Superior temporal gyrus (tissue), 1 donor: ENCODE data around the gene CHMP6.

ENCODE experiments used
- DNase-seq: peaks from one replicate; pipeline ENCODE4 v3.0.0-alpha.2; 2016; ENCODE audit errors: extremely low spot score

Gene CHMP6

DNA sequence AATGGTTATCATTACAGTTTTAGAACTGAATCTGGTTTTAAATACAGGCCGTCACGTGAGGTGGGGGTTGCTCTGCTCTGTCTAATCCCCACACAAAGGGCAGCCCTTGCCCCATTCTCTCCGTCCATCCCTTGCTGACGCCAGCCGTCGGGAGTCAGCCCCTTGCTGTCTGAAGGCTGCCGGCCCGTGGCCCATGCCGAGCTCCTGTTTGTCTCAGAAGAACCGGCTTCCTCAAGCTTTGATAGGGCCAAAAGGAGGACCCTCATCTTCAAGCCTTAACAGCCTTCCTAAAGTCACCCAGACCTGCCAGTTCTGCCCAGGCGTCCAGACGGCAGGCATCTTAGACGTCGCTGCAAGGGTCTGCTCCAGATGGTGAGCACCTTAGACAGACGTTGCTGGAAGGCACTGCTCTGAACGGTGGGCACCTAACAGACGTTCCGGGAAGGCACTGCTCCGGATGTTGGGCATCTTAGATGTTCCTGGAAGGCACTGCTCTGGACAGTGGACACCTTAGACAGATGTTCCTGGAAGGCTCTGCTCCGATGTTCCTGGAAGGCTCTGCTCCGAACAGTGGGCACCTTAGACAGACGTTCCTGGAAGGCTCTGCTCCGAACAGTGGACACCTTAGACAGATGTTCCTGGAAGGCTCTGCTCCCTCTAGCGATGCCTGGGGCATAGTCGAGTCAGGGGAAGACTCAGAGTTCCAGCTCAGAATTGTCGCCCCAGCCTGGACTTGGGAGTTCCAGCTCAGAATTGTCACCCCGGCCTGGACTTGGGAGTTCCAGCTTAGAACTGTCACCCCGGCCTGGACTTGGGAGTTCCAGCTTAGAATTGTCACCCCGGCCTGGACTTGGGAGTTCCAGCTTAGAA is 35.1 kb upstream of the CHMP6 start:
- DNase-seq = no peak

DNA sequence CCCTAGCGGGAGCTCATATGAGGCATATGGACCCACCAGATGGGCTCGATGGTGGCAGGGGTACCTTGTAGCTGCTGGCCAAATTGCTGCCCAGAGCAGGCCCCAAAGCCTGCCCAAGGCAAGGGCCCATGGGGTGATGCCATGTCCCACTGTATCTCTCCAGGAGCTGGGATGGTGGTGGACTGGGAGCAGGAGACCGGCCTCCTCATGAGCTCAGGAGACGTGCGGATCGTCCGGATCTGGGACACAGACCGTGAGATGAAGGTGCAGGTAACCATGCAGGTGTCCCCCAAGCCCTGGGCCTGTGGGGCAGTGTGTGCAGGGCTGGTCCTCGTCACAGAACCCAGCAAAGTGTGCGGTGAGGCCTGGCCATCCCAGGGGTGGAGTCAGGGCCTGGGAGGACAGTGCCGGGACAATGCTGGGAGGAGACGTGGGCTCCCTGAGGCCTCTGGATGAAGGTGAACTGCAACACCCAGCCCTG is 34.1 kb upstream of the CHMP6 start:
- DNase-seq = no peak

DNA sequence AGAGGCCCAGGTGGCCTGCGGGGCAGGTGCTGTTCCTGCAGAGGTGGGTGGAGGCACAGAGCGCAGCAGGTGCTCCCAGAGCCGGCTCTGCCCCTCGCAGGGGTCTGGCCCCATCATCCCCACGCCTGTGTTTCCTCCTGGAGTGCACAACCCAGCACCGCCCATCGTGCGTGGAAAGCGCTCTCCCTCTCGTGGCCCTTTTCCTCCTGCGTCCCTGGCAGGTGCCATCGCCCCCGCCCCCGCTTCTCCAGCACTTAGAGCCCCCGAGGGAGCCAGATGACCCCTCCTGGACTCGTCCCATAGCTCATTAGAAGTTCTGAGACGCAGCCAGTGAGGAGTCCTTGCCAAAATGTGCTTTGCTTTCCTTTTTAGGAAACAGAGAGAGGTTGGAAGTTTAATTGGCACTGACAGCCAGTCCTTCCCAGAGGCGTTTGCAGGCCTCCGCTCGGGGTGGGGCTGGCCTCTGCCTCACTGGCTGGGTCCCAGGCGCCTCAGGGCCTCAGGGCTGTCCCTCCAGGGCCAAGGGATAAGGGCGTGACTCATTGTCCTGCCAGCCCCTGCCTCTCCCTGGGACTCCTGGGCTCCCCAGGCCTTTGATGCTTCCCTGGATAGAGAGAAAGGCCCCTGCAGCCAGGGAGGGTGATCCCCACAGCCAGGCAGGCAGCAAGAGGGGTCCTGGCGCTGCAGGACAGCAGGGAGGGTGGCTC is 32.2 kb upstream of the CHMP6 start:
- DNase-seq = peak; percentile 46

DNA sequence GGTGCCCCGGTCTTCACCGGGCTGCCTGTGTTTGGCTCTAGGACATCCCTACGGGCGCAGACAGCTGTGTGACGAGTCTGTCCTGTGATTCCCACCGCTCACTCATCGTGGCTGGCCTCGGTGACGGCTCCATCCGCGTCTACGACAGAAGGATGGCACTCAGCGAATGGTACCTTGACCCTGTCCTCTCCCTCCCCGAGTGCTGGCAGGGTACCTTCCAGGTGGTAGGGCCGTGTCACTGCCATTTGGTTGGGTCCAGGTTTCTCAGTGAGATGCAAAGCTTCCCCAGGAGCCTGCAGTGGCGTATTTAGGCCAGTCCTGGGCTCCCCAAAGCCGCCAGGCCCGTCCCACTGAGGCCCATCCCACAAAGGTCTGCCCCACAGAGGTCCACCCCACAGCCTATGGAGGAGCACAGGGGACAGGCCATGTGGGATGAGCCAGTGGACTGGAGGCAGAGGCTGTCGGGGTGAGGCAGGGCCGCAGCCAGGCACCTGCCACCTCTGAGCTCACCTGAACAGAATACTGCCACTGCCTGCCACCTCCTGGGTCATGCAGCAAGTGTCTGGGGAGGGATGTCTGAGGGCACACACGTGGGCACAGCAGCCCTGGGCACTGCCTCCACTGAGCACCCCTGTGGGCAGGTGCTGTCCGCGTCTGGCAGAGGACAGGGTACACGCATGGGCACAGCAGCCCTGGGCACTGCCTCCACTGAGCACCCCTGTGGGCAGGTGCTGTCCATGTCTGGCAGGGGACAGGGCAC is 31.4 kb upstream of the CHMP6 start:
- DNase-seq = no peak

DNA sequence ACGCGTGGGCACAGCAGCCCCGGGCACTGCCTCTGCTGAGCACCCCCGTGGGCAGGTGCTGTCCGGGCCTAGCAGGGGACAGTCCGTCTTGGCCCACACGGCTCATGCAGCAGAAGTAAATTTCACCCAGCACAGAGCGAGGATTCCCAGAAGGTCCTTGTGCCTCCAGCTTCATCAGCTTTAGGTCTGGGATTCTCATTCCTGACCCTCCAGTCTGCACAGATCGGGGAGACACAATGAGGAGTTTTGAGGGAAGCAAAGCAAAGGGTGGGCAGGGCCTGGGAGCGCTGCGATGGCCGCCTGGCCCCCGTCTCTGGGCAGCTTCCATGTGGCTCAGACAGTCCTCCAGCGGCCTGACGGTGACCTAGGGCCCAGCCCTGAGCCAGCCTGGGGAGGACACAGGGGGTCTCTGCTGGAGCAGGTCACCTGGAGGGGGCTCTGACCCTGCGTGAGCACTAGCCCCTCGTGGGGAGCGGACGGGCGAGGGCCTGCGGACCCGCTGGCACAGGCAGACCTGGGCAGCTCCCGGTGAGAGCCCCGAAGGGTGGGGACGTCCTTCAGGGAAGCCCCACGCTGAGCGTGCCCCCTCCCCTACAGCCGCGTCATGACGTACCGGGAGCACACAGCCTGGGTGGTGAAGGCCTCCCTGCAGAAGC is 30.7 kb upstream of the CHMP6 start:
- no peak for DNase-seq

DNA sequence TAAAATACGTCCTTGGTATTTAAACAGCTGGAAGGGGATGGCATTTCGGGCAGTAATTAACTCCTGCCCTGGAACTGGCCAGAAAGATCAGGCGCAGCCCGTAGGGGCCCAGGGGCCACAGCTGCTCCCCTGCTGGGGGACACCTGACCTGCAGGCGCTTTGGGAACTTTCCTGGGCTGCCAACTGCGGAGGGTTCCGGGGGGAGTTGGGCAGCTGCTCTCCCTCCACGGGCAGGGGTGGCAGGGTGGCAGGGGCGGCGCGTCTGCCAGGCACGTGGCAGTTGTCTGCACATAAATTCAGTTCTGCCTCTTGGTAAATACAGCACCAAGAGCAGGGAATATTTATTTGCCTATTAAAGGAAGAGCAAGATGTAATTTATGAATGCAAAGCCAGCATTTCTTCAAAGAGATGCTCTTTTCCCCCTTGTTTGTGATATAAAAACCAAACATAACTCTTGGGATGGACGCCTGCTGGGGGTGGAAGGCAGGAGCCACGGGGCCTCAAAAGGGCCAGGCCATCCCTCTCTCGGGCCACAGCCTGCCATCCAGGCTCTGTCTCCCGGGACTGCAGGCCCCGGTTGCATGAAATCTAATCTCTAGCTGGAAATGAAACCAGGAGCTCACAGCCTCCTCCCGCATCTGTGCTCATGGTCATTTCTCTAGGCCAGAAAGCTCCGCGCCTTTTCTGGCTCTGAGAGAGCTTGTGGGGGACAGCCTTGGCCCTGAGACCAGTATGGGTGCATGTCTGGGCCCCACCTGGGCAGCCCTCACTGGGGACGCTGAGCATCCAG is 29.9 kb upstream of the CHMP6 start:
- no peak for DNase-seq

DNA sequence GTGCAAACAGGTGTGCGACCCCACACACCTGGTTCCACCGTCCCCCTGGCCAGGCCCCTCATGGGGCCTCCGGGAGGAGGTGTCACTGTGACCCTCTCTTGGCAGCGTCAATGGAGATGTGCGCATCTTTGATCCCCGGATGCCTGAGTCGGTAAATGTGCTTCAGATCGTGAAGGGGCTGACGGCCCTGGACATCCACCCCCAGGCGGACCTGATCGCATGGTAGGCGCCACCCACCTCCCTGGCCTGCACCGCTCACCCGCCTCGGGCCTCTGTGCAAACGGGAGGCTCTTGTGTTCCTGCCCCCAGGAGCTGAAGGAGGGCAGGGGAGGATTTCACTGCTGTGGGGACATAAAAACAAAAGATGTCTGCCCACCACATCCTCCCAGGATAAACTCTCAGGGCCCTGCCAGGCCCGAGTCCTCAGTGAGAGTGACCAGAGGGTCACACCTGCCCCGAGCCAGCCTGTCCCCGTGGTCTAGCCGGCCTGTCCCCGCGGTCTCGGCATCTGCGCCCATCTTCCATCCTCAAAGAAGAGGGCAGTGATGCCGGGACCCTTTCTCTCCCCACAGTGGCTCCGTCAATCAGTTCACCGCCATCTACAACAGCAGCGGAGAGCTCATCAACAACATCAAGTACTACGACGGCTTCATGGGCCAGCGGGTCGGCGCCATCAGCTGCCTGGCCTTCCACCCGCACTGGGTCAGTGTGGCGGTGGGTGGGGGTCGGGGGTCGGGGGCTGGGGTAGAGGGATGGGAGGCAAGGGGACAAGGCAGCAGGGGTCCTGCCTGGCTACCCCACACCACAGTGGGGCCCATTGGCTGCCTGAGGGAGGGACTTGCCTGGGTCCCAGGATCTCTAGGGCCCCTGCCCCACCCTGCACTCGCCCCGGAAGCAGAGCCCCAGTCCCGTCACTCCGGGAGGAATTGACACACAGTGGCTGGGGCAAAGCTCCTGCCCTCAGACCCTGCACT is 29.0 kb upstream of the CHMP6 start:
- no peak for DNase-seq

DNA sequence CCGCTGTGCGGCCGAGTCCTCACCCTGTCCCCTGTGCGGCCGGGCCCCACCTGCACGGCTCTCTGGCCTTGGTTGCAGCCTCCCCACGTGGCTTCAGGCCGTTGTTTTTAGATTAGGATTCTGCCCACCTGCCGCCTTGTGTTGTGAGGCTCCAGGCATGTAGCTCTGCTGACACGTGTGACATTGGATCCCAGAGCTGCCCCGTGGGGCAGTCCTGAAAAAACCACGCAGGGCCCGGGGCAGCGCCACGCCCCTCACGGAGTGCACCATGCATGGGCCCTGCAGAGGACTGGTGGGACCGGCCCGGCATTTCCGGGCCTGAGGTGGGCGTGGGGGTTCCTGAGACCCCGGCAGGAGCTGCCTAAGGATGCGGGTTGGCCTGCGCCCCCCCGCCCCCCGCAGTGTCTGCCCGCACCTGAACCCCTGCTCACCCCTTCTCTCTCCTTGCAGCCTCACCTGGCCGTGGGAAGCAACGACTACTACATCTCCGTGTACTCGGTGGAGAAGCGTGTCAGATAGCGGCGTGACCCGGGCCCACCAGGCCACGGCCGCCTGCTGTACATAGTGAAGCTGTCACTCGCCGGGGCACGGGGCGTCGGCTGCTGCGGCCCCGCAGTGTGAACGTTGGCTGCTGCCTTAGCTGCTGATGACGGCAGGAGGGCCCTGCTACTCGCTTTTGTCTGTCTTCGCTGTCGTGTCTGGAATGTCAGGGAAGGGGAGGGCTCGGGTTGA is 27.7 kb upstream of the CHMP6 start:
- DNase-seq = no peak

DNA sequence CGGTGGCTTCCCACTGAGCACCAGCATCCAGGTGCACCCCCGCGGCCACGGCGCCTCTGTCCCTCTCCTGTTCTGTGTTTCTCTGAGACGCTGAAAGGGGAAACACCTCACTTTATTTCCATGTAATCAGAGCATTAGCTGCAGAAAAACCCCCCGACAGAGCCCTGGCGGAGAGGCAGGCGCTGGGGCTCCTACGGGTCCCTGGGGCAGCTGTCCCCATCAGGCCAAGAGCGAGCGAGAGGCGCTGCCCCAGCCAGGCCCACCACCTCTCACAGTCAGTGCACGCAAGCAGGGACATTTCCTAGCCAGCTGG is 27.1 kb upstream of the CHMP6 start:
- no peak for DNase-seq

DNA sequence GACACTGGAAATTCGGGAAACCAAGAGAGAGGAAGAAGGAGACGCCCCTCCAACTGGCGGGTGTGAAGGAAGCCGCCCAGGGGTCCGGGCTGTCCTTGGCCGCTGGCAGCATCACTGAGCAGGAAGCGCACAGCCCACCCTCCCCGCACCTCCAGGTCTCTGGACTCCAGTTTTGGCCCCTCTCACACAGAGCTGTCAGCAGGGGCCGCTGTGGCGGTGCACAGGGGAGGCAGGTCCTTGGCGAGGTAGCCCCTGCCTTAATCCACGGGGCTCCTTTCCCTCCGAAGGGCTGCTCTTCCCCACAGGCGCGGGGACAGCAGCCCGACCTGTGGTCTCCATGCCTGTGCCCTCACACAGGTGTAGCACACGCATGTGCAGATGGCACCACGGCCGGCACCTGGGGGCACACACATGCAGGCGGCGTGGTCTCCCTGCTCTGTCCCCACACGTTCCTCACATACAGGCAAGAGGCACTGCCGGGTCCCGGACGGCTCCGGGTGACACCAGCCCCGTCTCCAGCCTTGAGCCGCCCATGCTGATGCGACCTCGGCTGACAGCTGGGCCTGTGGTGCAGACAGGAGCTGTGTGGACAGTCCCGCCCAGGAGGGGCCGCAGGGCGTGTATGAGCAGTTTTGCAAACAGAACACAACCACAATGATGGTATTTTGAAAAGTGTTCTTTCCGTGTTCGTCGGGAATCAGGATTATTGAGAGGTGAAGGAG is 26.6 kb upstream of the CHMP6 start:
- DNase-seq = no peak

DNA sequence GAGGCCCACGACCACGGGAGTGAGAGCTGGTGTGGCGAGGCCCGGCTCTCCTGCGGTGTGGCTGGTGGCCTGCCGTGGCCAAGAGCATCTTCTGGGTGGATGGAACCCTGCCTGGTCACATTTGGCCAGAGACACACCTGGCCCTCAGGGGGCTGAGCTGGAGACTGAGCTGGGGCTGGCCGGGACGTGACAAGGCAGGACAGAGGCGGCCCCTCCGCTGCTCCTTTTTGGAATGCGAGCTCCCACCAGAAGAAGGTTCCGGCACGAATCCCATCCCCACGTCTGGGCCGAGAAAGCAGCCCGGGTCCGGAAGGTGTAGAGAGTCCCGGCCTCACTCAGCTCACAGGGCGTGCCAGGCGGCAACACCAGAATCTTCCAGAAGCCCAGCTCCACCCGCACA is 26.0 kb upstream of the CHMP6 start:
- DNase-seq = no peak

DNA sequence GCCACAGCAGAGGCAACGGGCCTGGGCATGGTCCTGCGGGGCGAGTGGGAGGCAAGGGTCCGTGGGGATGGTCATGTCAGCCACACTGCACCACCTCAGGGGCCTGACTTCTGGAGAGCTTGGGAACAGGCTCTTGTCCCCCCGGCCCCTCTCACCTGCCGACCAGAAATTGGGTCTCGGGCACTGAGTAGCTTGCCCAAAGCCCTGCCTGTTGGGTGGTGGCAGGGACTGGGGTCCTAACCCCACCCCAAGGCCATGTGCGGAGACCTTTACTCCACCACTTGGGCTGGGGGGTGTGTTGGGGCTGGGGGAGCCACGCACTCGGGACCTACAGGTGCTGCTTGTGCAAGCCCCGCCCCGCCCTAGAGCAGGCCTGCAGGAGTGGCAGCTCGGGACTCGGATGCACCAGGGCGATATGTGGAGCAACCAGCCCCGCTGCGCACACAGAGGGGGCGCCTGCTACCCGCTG is 24.2 kb upstream of the CHMP6 start:
- no peak for DNase-seq

DNA sequence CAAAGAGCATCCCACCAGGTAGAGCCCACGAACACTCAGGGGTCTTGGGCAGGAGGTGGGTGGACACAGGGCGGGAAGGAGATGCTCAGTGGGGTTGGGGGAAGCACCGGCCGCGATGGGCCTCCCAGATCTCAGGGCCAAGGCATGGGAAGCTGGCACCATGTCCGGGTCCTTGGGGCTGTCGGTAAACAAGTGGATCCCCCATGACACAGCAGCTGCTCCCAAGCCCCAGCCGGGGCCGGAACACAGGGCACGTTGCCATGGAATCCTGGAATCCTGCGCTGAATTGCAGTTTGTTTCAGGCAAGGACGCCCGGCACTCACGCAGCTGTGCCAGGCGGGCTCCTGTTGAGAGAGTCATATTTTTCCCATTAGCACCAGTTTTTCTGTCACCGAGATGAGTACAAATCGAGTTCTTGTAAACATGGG is 23.0 kb upstream of the CHMP6 start:
- peak; percentile 80 for DNase-seq

DNA sequence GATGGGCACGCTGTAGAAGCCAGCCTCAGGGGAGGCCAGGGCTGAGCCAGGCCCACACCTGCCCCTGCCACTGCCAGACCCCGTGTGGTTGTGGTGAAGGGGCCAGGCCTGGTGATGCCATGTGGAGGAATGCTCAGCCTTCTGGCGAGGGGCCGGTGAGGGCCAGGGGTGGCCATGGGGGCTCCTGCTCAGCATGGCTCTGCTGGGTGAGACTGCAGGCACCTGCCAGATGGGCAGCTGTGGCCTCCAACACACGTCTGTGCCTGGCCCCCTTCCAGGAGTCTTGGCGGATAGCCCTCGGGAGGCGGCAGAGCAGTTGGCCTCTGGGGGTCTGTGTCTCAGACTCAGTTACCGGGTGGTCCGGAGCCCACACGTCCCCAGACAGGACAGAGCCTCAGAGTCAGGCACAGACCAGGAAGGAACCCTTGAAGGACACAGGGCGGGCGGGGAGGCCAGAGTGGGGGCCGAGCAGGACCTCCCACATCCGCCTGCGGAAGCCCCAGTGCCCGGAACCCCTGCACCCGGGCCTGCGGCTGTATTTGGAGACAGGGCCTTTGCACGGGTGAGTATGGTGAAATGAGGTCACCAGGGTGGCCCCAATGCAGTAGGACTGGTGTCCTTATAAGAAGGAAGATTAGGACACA is 22.5 kb upstream of the CHMP6 start:
- DNase-seq = no peak

DNA sequence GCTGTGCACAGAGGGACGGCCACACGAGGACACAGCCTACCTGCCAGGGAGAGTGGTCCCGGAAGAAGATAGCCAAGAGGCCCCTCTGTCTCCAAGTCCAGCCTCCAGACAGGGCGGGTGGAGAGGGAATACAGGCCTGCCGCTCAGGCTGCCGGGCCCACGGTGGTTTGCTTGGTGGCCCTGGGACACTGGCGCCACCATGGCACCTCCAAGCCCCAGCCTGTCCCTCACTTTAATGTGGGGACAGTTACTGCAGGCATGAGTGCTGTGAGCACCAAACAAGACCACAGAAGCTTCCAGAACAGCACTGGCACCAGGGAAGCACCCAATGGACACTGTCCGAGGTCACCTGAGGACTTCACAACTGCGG is 22.0 kb upstream of the CHMP6 start:
- no peak for DNase-seq

DNA sequence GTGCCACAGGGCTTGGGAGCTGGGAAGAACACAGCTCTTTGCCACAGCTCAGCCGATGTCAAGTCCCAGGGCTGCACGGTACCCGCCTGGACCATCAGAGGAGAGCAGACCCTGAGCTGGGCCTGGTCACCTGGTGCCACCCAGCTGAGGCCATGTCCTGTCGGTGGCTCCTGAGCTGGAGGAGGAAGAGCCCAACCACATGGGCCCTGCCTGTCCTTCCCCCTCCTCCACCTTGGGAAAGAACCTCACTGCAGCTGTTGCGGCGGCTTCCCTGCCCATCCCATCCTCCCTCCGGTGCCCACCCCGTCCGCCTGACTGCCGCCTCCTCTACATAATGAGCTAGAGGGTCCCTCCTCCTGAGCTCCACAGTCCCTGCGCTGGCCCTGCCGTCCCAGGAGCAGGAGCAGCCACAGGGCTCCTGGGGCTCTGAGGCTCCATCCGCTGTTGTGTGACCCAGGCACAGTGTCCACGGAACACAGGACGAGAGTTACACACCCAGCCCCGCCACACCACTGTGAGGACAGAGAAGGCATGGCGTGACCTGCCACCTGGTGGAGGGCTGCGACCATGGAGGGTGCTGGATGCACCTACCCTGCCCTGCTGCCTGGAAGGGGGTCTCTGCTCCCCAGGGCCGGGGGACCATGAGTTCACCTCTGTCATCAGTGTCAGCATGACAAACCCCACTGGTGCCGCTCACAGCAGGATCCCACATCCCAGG is 21.4 kb upstream of the CHMP6 start:
- DNase-seq = peak; percentile 54
